HG03025 (cell line): ENCODE results near the gene VILL.
"Not testable (repeated sequence)": the region's sequence is repeated elsewhere in the genome, so short reads cannot be mapped to it uniquely, and the experiment has no call there.

ENCODE experiments used
- ATAC-seq: cut with Tn5 transposase; IDR thresholded peaks from one replicate; pipeline ENCODE4 v1.9.1; 2021; ENCODE audit warnings: mild to moderate bottlenecking, moderate library complexity; ENCODE audit not compliant: unreplicated experiment, low FRiP score

VILL gene

GRCh38 chr3:37984596-37984995 lies 6.0 kb upstream of the VILL start:
- ATAC-seq: no peak

- ATAC-seq: no peak
Measured at GRCh38 chr3:37985637-37986320, 4.8 kb upstream of the VILL start.

DNA sequence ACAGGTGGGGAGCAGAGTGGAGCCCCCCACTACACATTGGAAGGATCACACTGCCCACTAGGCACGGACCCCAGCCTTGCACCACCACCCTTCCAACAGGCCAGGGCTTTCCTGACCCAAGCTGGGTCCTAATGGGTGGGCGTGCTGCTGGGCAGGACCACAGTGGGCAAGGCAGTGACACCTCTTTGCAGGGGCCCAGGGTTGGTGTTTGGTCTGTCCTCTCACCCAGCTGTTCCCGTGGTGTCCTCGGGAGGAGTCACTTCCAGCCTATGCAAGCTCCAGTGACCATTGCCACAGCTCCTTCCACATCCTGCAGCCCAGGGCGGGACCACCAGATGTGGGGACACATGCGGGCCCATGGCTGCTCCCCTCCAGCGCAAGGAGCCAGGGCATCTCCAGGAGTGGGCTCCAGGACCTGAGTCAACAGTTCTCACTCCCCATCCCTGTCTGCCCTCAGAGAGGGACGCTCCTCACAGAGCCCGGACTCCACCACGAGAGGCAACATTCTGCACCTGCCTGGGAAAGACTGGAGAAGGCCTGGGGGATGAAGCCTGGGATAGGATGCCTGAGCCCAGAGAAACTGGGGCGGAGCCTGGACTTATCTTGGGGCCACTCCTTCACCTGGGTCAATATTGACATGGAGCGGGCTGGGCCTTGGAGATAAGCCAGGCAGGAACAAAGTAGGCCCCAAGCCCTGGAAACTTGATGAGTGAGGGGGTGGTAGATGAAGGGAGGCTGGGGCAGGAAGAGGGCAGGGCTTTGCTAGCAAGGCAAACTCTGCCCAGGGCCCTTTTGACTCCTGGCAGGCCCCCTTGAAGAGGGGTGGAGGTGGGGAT lies 3.9 kb upstream of the VILL start:
- no peak for ATAC-seq

- no peak for ATAC-seq
Measured at GRCh38 chr3:37987315-37987697, 3.3 kb upstream of the VILL start.

- ATAC-seq: no peak
Measured at GRCh38 chr3:37987751-37988179, 2.8 kb upstream of the VILL start.

DNA sequence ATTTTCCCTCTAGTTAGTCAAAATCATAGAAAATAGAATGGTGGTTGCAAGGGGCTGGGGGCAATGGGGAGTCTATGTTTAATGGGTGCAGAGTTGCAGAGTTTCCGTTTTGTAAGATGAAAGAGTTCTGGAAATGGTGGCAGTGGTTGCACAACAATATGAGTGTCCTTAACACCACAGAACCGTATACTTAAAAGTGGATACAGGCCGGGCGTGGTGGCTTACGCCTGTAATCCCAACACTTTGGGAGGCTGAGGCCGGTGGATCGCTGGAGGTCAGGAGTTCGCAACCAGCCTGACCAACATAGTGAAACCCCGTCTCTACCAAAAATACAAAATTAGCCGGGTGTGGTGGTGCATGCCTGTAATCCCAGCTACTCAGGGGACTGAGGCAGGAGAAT lies 2.2 kb upstream of the VILL start:
- not testable (repeated sequence) for ATAC-seq

DNA sequence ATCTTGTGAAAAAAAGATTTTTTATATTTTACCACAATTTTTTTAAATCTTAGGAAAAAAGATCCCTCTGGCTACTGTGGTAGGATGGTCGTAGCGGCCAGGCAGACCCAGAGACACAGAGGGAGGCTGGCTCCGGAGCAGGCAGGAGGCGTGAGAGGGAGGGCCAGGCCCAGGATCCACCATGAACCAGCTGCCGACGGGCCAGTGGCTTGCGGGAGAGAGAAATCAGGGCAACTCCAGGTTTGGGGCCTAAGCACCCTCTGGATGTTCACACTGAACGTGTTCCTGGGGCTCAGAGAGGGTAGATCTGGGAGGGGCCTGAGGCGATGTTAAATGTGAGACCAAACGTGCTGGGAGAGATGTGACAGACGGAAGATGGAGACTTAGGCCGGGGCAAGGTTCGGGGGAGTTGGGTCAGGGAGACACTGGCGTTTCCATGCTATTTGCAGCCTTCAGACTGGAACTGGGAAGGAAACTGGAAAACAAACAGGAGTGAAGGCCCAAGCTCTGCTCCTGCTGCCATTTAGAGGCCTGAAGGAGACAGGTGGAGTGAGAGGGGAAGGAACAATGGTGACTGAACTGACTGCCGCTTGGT lies 1.6 kb upstream of the VILL start:
- no peak for ATAC-seq

GRCh38 chr3:37989821-37990480 lies 635 bp upstream of the VILL start:
- no peak for ATAC-seq

DNA sequence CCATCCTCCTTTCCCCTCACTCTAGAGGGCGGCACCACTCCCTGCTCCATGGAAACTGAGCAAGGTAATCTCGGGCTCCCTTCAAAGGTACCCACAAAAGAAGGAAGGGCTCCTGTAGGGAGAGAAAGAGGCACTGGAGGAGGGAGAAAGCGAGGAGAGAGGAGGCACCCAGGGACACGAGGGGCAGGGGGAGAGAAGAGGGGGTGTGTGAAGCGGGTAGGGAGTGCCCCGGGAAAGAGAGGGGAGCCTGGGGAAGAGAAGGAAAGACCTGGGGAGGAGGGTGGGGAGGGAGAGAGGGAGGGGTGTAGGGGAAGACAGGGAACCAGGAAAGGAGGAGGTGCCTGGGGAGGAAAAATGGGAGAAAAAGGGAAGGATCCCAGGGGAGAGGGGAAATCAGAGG lies 523 bp downstream of the VILL start:
- no peak for ATAC-seq

GRCh38 chr3:37991823-37992222 lies 1.2 kb downstream of the VILL start:
- no peak for ATAC-seq

- ATAC-seq: no peak
Measured at GRCh38 chr3:37992271-37993066, 1.9 kb downstream of the VILL start.

DNA sequence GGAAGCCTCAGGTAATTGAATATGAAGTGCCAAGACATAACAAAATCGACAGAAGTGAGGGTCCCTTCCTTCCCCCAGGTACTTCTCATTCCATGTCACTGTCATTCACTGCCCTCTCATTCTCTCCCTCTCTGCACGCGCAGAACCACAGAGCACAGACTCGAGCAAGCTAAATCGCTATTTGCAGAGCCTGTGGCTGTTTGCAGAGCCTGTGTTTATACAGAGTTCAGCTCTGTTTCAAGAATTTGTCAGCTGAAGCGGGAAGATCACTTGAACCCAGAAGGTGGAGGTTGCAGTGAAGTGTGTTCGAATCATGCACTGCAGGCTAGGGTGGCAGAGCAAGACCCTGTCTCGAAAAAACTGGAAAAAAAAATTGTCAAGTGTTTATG lies 2.5 kb downstream of the VILL start:
- no peak for ATAC-seq

DNA sequence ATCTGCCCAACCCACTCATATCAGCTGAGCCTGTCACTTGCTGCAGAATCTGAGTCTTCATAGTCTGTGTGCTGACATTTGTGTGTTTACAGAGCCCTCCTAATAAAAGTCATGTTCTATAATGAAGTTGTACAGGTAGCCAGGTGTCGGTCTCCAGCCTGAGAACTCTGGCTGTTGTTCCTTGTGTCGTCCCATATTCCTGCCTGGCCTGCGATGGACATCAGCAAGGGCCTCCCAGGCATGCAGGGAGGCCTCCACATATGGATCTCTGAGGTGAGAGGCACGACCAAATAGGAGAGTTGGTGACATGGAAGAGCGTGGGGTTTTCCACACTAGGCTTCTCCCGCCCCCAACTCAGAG lies 2.9 kb downstream of the VILL start:
- ATAC-seq: no peak

DNA sequence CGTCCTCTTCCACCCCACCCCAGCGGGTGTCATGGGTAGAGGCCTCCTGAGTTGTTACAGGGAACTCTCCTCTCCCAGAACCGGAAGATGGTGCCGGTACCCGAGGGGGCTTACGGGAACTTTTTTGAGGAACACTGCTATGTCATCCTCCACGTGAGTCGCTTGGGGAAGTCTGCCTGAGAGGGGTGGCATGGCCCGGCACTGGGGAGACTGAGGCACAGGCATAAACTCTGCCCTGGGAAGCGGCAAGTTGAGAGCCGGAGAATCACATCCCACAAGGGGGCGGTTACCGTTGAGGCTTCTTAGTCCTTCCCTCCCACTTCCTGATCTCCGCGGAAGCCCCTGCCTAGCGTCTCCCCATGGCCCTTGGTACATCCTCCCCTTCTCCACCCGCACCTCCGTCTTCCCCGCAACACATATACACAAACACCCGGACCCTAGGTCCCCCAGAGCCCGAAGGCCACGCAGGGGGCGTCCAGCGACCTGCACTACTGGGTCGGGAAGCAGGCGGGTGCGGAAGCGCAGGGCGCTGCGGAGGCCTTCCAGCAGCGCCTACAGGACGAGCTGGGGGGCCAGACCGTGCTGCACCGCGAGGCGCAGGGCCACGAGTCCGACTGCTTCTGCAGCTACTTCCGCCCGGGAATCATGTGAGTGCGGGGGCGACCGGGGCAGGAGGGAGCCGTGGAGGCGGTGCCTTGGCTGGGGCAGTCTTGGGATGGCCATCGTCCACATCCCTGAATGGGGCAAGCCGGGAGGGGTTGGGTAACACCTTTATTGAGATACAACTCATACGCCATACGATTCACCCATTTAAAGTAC lies 3.4 kb downstream of the VILL start:
- ATAC-seq: peak; percentile 48

- ATAC-seq: no peak
Measured at GRCh38 chr3:37994639-37994972, 4.0 kb downstream of the VILL start.

DNA sequence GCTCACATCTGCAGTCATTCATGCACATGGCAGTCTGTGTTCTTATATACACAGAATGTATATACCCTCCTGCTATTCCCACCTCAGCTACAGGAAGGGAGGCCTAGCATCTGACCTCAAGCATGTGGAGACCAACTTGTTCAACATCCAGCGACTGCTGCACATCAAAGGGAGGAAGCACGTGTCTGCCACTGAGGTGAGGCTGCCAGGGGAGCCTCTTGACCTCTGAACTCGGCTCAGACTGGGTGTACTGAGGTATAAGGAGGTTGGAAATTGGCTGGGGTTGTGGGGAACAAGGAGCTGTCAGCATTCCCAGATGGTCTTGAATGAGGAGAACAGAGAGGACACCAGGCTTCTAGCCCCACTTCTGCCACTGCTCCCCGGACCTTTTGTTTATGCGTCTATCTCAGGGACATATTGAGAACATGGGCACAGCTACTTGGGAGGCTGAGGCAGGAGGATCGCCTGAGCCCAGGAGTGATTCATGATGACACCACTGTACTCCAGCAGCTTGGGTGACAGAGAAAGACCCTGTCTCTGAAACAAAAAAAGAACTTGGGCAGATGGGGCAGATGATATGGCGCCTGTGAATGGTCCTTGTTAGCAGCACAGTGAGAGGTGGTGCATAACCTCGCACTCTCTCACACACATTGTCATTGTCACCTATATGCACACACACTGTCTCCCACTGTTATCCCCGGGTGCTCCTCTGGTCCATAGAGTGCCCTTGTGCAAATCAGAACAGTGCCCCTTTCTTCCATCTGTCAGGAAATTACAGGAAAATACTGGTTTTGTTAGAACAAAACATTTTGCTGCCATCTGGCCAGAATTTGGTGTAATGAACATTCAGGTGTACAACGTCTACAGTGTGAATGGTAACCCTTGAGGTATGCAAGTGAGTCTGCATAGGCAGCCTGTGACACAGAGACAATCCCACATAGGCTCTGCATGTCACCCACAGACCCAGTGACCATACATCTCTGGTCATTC lies 5.4 kb downstream of the VILL start:
- ATAC-seq: no peak

GRCh38 chr3:37996785-37997301 lies 6.3 kb downstream of the VILL start:
- peak; percentile 39 for ATAC-seq

- no peak for ATAC-seq
Measured at GRCh38 chr3:37997342-37997741, 6.8 kb downstream of the VILL start.
